Stomach smooth muscle (tissue), 2 donors: ENCODE results near the gene SUFU.

Experiments used
- H3K27ac ChIP-seq: one replicate; pipeline ENCODE4 v1.7.0; 2013; ENCODE audit warnings: mild to moderate bottlenecking, low read length, inconsistent platforms
- H3K27me3 ChIP-seq, 2 donors: one replicate each; pipeline ENCODE4 v1.7.0; 2013; ENCODE audit warnings: low read length in 2 of 2; ENCODE audit not compliant: insufficient read depth in 2 of 2, control insufficient read depth in 1 of 2
- H3K36me3 ChIP-seq, 2 donors: one replicate each; pipeline ENCODE4 v1.7.0; 2013; ENCODE audit warnings: low read length in 2 of 2; ENCODE audit not compliant: control insufficient read depth in 2 of 2, insufficient read depth in 2 of 2
- H3K4me1 ChIP-seq: one replicate; pipeline ENCODE4 v1.7.0; 2013; ENCODE audit warnings: low read length; ENCODE audit not compliant: control insufficient read depth, insufficient read depth
- H3K4me3 ChIP-seq, 2 donors: one replicate each; pipeline ENCODE4 v1.7.0; 2013; ENCODE audit warnings: low read length in 2 of 2
- H3K9ac ChIP-seq, 2 donors: one replicate each; pipeline ENCODE4 v1.7.0; 2013; ENCODE audit warnings: low read length in 2 of 2, mild to moderate bottlenecking in 1 of 2
- H3K9me3 ChIP-seq, 2 donors: one replicate each; pipeline ENCODE4 v1.7.0; 2013; ENCODE audit warnings: low read length in 2 of 2; ENCODE audit not compliant: control insufficient read depth in 2 of 2
- donor health status: healthy.
- donor health status: Pancreatic carcinoma.

The SUFU gene

GRCh38 chr10:102627736-102628293 lies 124.0 kb downstream of the SUFU start:
- Histone ChIP-seq H3K36me3 (peaks cover 0 to 2% of the 10 kb centered on the region in 2 donors), H3K9ac (peak overlapping the region; percentile 68 to 75), H3K27me3 (no peaks in the 10 kb centered on the region), H3K9me3 (no peaks in the 10 kb centered on the region), H3K27ac (peak overlapping the region; percentile 98), H3K4me3 (peak overlapping the region; percentile 42 to 44), H3K4me1 (peaks cover 76% of the 10 kb centered on the region)

GRCh38 chr10:102628451-102628911 lies 124.7 kb downstream of the SUFU start:
- Histone ChIP-seq H3K9ac (peak overlapping the region; percentile 68 to 75), H3K27me3 (no peaks in the 10 kb centered on the region), H3K4me1 (peaks cover 83% of the 10 kb centered on the region), H3K9me3 (no peaks in the 10 kb centered on the region), H3K27ac (peak overlapping the region; percentile 98), H3K36me3 (peaks cover 0 to 2% of the 10 kb centered on the region in 2 donors), H3K4me3 (no peak overlapping the region)

- peaks cover 81% of the 10 kb centered on the region for H3K4me1 ChIP-seq
- H3K27ac ChIP-seq, result peak overlapping the region; percentile 71
These were observed 126.2 kb downstream of the SUFU start for GRCh38 chr10:102629661-102630614.

GRCh38 chr10:102630663-102631062 lies 126.9 kb downstream of the SUFU start:
- Histone ChIP-seq H3K27ac (peak overlapping the region; percentile 71), H3K36me3 (peaks cover 0 to 2% of the 10 kb centered on the region in 2 donors), H3K4me1 (peaks cover 78% of the 10 kb centered on the region), H3K9ac (no peak overlapping the region), H3K27me3 (no peaks in the 10 kb centered on the region), H3K9me3 (no peaks in the 10 kb centered on the region), H3K4me3 (no peak overlapping the region)

More at GRCh38 chr10:102629661-102630614, 126.2 kb downstream of the SUFU start:
- Histone ChIP-seq H3K4me3 (no peak overlapping the region), H3K36me3 (peaks cover 0 to 2% of the 10 kb centered on the region in 2 donors), H3K9me3 (no peaks in the 10 kb centered on the region), H3K9ac (peak overlapping the region in 1 of 2 donors; percentile 29), H3K27me3 (no peaks in the 10 kb centered on the region)

GRCh38 chr10:102631525-102632393 lies 128.0 kb downstream of the SUFU start:
- Histone ChIP-seq H3K36me3 (peaks cover 0 to 2% of the 10 kb centered on the region in 2 donors), H3K4me1 (peaks cover 68% of the 10 kb centered on the region), H3K9ac (no peak overlapping the region), H3K4me3 (no peak overlapping the region), H3K27ac (peak overlapping the region; percentile 71), H3K27me3 (no peaks in the 10 kb centered on the region), H3K9me3 (no peaks in the 10 kb centered on the region)

- Histone ChIP-seq H3K9me3 (no peaks in the 10 kb centered on the region), H3K36me3 (peaks cover 0 to 2% of the 10 kb centered on the region in 2 donors), H3K4me3 (peak overlapping the region; percentile 29 to 44), H3K4me1 (peaks cover 60% of the 10 kb centered on the region), H3K9ac (peak overlapping the region in 1 of 2 donors; percentile 15), H3K27me3 (no peaks in the 10 kb centered on the region), H3K27ac (peak overlapping the region; percentile 71)
These were observed 128.8 kb downstream of the SUFU start for GRCh38 chr10:102632394-102633111.

GRCh38 chr10:102633287-102633686 lies 129.5 kb downstream of the SUFU start:
- peaks cover 52% of the 10 kb centered on the region for H3K4me1 ChIP-seq
- H3K9ac ChIP-seq, result peak overlapping the region in 1 of 2 donors; percentile 15
- peak overlapping the region; percentile 71 for H3K27ac ChIP-seq
- no peaks in the 10 kb centered on the region for H3K27me3 ChIP-seq
- peaks cover 0 to 2% of the 10 kb centered on the region in 2 donors for H3K36me3 ChIP-seq
- no peak overlapping the region for H3K4me3 ChIP-seq
- no peaks in the 10 kb centered on the region for H3K9me3 ChIP-seq

- Histone ChIP-seq H3K9ac (no peak overlapping the region), H3K4me1 (peaks cover 47% of the 10 kb centered on the region)
These were observed 130.1 kb downstream of the SUFU start for GRCh38 chr10:102633848-102634247.

GRCh38 chr10:102634686-102635085 lies 130.9 kb downstream of the SUFU start:
- Histone ChIP-seq H3K4me3 (no peak overlapping the region), H3K9me3 (no peaks in the 10 kb centered on the region), H3K27me3 (no peaks in the 10 kb centered on the region), H3K27ac (no peak overlapping the region), H3K4me1 (peaks cover 38% of the 10 kb centered on the region), H3K9ac (no peak overlapping the region), H3K36me3 (peaks cover 0 to 2% of the 10 kb centered on the region in 2 donors)

More at GRCh38 chr10:102633848-102634247, 130.1 kb downstream of the SUFU start:
- no peaks in the 10 kb centered on the region for H3K9me3 ChIP-seq
- H3K27ac ChIP-seq, result peak overlapping the region; percentile 71
- H3K4me3 ChIP-seq, result no peak overlapping the region
- H3K36me3 ChIP-seq, result peaks cover 0 to 2% of the 10 kb centered on the region in 2 donors
- H3K27me3 ChIP-seq, result no peaks in the 10 kb centered on the region
